HEK293 (cell line): ENCODE data around the gene TSR1.

Experiments used
- ZNF510 ChIP-seq: fragments of 450-650 bp; formaldehyde crosslinking; IDR thresholded peaks from 2 replicates; pipeline ENCODE4 v1.5.1; 2018; ENCODE audit warnings: mild to moderate bottlenecking, missing genetic modification characterization, missing biosample characterization; ENCODE audit not compliant: insufficient replicate concordance
- TF ChIP-seq, protein P1 (sequence below): fragments of 450-650 bp; formaldehyde crosslinking; IDR thresholded peaks from 2 replicates; pipeline ENCODE4 v1.5.1; 2016; ENCODE audit warnings: missing biosample characterization, missing genetic modification characterization

DNA sequence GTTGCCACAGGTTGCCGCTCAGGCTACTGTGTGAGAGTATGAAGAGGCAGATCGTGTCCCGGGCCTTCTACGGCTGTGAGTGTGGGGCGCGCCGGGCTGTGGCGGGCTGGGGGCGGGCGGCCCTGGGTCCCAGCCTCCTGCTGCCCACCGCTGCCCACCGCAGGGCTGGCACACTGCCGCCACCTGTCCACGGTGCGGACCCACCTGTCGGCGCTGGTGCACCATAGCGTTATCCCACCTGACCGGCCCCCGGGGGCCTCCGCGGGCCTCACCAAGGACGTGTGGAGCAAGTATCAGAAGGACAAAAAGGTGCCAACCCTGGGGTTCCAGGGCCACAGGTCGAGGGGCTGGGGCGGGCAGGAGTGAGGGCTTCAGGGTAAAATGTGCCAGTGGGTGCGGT lies 35.9 kb upstream of the TSR1 start:
- TF ChIP-seq, protein P1, sequence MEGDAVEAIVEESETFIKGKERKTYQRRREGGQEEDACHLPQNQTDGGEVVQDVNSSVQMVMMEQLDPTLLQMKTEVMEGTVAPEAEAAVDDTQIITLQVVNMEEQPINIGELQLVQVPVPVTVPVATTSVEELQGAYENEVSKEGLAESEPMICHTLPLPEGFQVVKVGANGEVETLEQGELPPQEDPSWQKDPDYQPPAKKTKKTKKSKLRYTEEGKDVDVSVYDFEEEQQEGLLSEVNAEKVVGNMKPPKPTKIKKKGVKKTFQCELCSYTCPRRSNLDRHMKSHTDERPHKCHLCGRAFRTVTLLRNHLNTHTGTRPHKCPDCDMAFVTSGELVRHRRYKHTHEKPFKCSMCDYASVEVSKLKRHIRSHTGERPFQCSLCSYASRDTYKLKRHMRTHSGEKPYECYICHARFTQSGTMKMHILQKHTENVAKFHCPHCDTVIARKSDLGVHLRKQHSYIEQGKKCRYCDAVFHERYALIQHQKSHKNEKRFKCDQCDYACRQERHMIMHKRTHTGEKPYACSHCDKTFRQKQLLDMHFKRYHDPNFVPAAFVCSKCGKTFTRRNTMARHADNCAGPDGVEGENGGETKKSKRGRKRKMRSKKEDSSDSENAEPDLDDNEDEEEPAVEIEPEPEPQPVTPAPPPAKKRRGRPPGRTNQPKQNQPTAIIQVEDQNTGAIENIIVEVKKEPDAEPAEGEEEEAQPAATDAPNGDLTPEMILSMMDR (tag by site-specific recombination) = no peak
- no peak for TF ChIP-seq ZNF510 (tag by site-specific recombination)
